K562 (cell line): ENCODE results near the gene DRP2. TPM values are rescaled to one million over a fixed set of nuclear protein-coding genes. Genes with fewer than 3 reads are reported as not detected.

Source experiments
- ATAC-seq: fragments of 200-7000 bp; cut with Tn5 transposase; 3 replicates; pipeline ENCODE4 v1.9.1; 2020; ENCODE audit warnings: moderate library complexity
- BruUV-seq: library from RNA; stranded (reverse); fragments of 400-500 nt; replicated peaks from 2 replicates; lab custom pipeline; 2021; lab: Mats Ljungman, UMichigan
- CTCF ChIA-PET: fragments of 300-600 bp; formaldehyde crosslinking; extraction: SDS; loops from one replicate; lab custom pipeline; 2021; ENCODE audit warnings: low intra/inter-chr PET ratio; lab: Yijun Ruan, JAX
- POLR2A ChIA-PET: fragments of 300-600, 350-650 bp; sonication (Branson Sonifier 250); formaldehyde crosslinking; extraction: SDS; loops from one replicate; lab custom pipeline; 2021; ENCODE audit warnings: antibody characterized with exemption, inconsistent platforms; lab: Yijun Ruan, JAX
- DNase-seq, 4 experiments: peaks; one replicate each; pipeline versions ENCODE4 v3.0.0 to v3.0.0-alpha.2; 2011 to 2018; ENCODE audit warnings: low spot score in 3 of 4, mixed read lengths in 3 of 4; ENCODE audit errors: extremely low read depth in 1 of 4
- FAIRE-seq: peaks from 2 replicates; lab custom pipeline; 2011; peaks lifted over from hg19 to GRCh38; lab: Jason Lieb, UNC
- H2AFZ ChIP-seq: 2 replicates; pipeline ENCODE4 v1.6.0; 2011; ENCODE audit warnings: low read depth, low read length, control low read depth, inconsistent platforms
- H3K27ac ChIP-seq: fragments of 200-600 bp; 3 replicates; pipeline ENCODE4 v1.8.0; 2011; ENCODE audit warnings: low read depth, mild to moderate bottlenecking, control low read depth, inconsistent platforms, low read length, moderate library complexity, mixed read lengths; ENCODE audit errors: extremely low read depth
- H3K27me3 ChIP-seq, 2 experiments: fragments of 300-600 bp in 1 of 2; 2 replicates in 1 of 2; 3 replicates in 1 of 2; pipeline versions ENCODE4 v1.6.0 to v1.8.0; 2011; ENCODE audit warnings: inconsistent platforms in 2 of 2, low read length in 2 of 2, mild to moderate bottlenecking in 1 of 2, mixed read lengths in 1 of 2, moderate library complexity in 1 of 2; ENCODE audit not compliant: control insufficient read depth in 2 of 2, insufficient read depth in 2 of 2
- H3K36me3 ChIP-seq: fragments of 300-600 bp; 3 replicates; pipeline ENCODE4 v1.8.0; 2011; ENCODE audit warnings: mild to moderate bottlenecking, low read length, inconsistent platforms; ENCODE audit not compliant: control insufficient read depth, insufficient read depth
- H3K4me1 ChIP-seq, 2 experiments: fragments of 200-600 bp in 1 of 2; replicated peaks in 1 of 2; 2 replicates in 1 of 2; 3 replicates in 1 of 2; pipeline versions ENCODE4 v1.5.1 to v1.8.0; 2011; ENCODE audit warnings: inconsistent platforms in 2 of 2, low read length in 2 of 2, mild to moderate bottlenecking in 1 of 2, mixed read lengths in 1 of 2, moderate library complexity in 1 of 2; ENCODE audit not compliant: control insufficient read depth in 2 of 2, insufficient read depth in 2 of 2
- H3K4me2 ChIP-seq: 2 replicates; pipeline ENCODE4 v1.6.1; 2011; ENCODE audit warnings: low read length, control low read depth, inconsistent platforms, mixed read lengths; ENCODE audit not compliant: insufficient read depth
- H3K4me3 ChIP-seq: fragments of 200-600 bp; sonication (generic), shearing (Covaris generic); 2 replicates; pipeline ENCODE4 v1.5.1; 2016; ENCODE audit warnings: control low read depth, inconsistent platforms
- H3K79me2 ChIP-seq: fragments of 200-600 bp; 3 replicates; pipeline ENCODE4 v1.8.0; 2011; ENCODE audit warnings: low read length, inconsistent platforms; ENCODE audit not compliant: control insufficient read depth, insufficient read depth
- H3K9ac ChIP-seq, 2 experiments: 2 replicates each; pipeline versions ENCODE4 v1.6.0 to v1.6.1; 2011; ENCODE audit warnings: low read depth in 2 of 2, low read length in 2 of 2, control low read depth in 1 of 2, inconsistent platforms in 1 of 2, mild to moderate bottlenecking in 1 of 2, mixed read lengths in 1 of 2; ENCODE audit not compliant: insufficient read depth in 1 of 2
- H3K9me1 ChIP-seq: one replicate; pipeline ENCODE4 v1.6.0; 2011; ENCODE audit warnings: inconsistent platforms, mild to moderate bottlenecking, low read length, moderate library complexity; ENCODE audit not compliant: control insufficient read depth, insufficient read depth
- H3K9me3 ChIP-seq: replicated peaks from 2 replicates; pipeline ENCODE4 v1.5.1; 2011; ENCODE audit warnings: low read depth, low read length, inconsistent platforms; ENCODE audit not compliant: control insufficient read depth, insufficient read depth
- H4K20me1 ChIP-seq: replicated peaks from 2 replicates; pipeline ENCODE4 v1.6.1; 2011; ENCODE audit warnings: low read length, inconsistent platforms, mixed read lengths; ENCODE audit not compliant: control insufficient read depth, insufficient read depth
- BRF1 ChIP-seq: IDR thresholded peaks from 3 replicates; pipeline ENCODE4 v1.6.1; 2011; ENCODE audit warnings: borderline replicate concordance, mild to moderate bottlenecking; ENCODE audit not compliant: insufficient read length; ENCODE audit errors: extremely low read depth
- PHF20 ChIP-seq: fragments of 450-650 bp; IDR thresholded peaks from 2 replicates; pipeline ENCODE4 v1.6.1; 2018; ENCODE audit not compliant: partially characterized antibody
- POU5F1 ChIP-seq: fragments of 150-350 bp; IDR thresholded peaks from 2 replicates; pipeline ENCODE4 v1.6.1; 2014; ENCODE audit warnings: borderline replicate concordance, low read length, low read depth, mild to moderate bottlenecking; ENCODE audit not compliant: partially characterized antibody
- ZNF57 ChIP-seq: fragments of 450-650 bp; formaldehyde crosslinking; IDR thresholded peaks from 2 replicates; pipeline ENCODE4 v1.4.0; 2020; ENCODE audit warnings: mild to moderate bottlenecking, moderate library complexity
- WGBS: fragments of 100-300 bp; shearing (Covaris generic); methylation state at CpG from one replicate; pipeline ENCODE4 v1.1.6; 2016; ENCODE audit warnings: low coverage, mixed read lengths; ENCODE audit not compliant: insufficient coverage; ENCODE audit errors: missing lambda C conversion rate; 5-methylcytosine and 5-hydroxymethylcytosine counted together
- in situ Hi-C: fragments of 300-500 bp; cut with MboI; formaldehyde crosslinking; loops from 4 replicates; pipeline ENCODE4 v1.15.0; 2018; ENCODE audit warnings: inconsistent platforms, mixed read lengths
- intact Hi-C: fragments of 100-400 bp; cut with micrococcal nuclease; formaldehyde crosslinking; loops from 2 replicates; pipeline ENCODE4 v1.14.2; 2022
- polyA plus RNA-seq, 8 experiments: library from polyadenylated mRNA; depleted of rRNA in 4 of 8; stranded (reverse) in 5 of 8; unstranded in 3 of 8; fragments of >200 nt; fragmentation: Nextera tagmentation in 2 of 8; fragmentation: Illumina TruSeq in 1 of 8; extraction: Ambion mirVana in 2 of 8; extraction: Trizol in 1 of 8; gene quantifications; 2 replicates each; pipeline versions ENCODE4 v1.2.1 to v1.2.3, GENCODE V29; 2011 to 2014; ENCODE audit warnings: inconsistent platforms in 1 of 8, missing spikeins in 1 of 8
- total RNA-seq, 7 experiments: library from RNA; depleted of rRNA in 6 of 7; stranded (reverse); fragments of >200 nt in 6 of 7; fragmentation: Illumina TruSeq in 2 of 7; extraction: Trizol in 2 of 7; gene quantifications; 2 replicates each; pipeline versions ENCODE4 v1.2.1 to v1.2.3, GENCODE V29; 2011 to 2021; ENCODE audit warnings: low replicate concordance in 1 of 7
- TF ChIP-seq, protein P1 (sequence below), 2 experiments: fragments of 150-350 bp in 1 of 2; IDR thresholded peaks; 2 replicates each; pipeline ENCODE4 v1.6.1; 2012 to 2016; ENCODE audit warnings: low read depth in 2 of 2, low read length in 2 of 2, mild to moderate bottlenecking in 1 of 2, moderate library complexity in 1 of 2
- TF ChIP-seq, protein P2 (sequence below): fragments of 250-450 bp; sonication (Bioruptor Pico); IDR thresholded peaks from 2 replicates; pipeline ENCODE4 v1.8.0; 2021; ENCODE audit warnings: moderate library complexity, mild to moderate bottlenecking, inconsistent platforms
- TF ChIP-seq, protein P3 (sequence below): sonication (generic); formaldehyde crosslinking; IDR thresholded peaks from 2 replicates; pipeline ENCODE4 v1.8.0; 2022; ENCODE audit warnings: mild to moderate bottlenecking, missing genetic modification reagents
- TF ChIP-seq, protein P4 (sequence below): fragments of 250-450 bp; sonication (Bioruptor Pico); IDR thresholded peaks from 2 replicates; pipeline ENCODE4 v1.8.0; 2022; ENCODE audit warnings: inconsistent platforms
- TF ChIP-seq, protein P5 (sequence below): fragments of 250-450 bp; sonication (Bioruptor Pico); IDR thresholded peaks from 2 replicates; pipeline ENCODE4 v1.8.0; 2022; ENCODE audit warnings: moderate library complexity, mild to moderate bottlenecking, inconsistent platforms

Gene DRP2
- total and polyA plus RNA-seq, 9 of the 15 experiments (the other 6 are each of a cell fraction or from before 2014, with no cell fraction given): 0.01 to 0.30 (median 0.15) TPM

DNA sequence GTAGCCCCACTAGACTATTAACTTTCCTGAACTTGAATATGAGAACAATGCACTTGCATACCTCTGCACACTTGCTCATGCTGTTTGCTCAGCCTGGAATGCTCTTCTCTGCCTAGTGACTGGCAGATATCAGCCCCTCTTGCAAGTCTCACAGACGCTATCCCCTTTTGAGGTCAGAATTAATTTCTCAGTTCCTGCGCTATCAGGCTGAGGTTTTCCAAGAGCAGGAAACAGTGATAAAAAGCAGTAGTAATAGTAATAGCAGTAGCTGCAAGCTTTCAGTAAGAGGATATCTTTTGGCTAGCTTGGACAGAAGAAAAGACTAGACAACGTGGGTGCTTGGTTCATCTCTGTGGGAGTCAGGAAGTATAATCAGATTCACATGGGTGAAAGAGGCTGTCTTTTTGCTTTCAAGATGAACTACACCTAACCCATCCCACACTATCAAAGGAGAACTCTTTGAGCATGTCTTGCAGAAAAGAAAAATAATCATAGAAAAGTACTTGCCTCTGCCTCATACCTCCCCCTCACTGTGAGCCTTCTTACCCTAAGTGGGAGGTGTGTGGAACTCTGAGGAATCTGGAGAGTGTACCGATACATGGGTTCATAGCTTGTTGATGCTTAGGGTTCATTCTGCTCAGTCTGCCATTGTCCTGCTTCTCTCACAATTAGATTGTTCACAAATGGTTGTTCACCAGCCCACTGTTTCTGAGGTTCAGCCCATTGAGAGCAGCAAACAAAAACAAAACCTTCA is 11.3 kb upstream of the DRP2 start:
- CTCF ChIA-PET: no interaction called here
- ATAC-seq: no peak
- TF ChIP-seq, protein P1, sequence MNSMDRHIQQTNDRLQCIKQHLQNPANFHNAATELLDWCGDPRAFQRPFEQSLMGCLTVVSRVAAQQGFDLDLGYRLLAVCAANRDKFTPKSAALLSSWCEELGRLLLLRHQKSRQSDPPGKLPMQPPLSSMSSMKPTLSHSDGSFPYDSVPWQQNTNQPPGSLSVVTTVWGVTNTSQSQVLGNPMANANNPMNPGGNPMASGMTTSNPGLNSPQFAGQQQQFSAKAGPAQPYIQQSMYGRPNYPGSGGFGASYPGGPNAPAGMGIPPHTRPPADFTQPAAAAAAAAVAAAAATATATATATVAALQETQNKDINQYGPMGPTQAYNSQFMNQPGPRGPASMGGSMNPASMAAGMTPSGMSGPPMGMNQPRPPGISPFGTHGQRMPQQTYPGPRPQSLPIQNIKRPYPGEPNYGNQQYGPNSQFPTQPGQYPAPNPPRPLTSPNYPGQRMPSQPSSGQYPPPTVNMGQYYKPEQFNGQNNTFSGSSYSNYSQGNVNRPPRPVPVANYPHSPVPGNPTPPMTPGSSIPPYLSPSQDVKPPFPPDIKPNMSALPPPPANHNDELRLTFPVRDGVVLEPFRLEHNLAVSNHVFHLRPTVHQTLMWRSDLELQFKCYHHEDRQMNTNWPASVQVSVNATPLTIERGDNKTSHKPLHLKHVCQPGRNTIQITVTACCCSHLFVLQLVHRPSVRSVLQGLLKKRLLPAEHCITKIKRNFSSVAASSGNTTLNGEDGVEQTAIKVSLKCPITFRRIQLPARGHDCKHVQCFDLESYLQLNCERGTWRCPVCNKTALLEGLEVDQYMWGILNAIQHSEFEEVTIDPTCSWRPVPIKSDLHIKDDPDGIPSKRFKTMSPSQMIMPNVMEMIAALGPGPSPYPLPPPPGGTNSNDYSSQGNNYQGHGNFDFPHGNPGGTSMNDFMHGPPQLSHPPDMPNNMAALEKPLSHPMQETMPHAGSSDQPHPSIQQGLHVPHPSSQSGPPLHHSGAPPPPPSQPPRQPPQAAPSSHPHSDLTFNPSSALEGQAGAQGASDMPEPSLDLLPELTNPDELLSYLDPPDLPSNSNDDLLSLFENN (IDR thresholded peaks at IDR 0.05; ENCODE audit: low read depth in 2 of 2, low read length in 2 of 2): no peak
- TF ChIP-seq, protein P2, sequence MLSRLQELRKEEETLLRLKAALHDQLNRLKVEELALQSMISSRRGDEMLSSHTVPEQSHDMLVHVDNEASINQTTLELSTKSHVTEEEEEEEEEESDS: no peak
- no peak for TF ChIP-seq BRF1
- TF ChIP-seq, protein P3, sequence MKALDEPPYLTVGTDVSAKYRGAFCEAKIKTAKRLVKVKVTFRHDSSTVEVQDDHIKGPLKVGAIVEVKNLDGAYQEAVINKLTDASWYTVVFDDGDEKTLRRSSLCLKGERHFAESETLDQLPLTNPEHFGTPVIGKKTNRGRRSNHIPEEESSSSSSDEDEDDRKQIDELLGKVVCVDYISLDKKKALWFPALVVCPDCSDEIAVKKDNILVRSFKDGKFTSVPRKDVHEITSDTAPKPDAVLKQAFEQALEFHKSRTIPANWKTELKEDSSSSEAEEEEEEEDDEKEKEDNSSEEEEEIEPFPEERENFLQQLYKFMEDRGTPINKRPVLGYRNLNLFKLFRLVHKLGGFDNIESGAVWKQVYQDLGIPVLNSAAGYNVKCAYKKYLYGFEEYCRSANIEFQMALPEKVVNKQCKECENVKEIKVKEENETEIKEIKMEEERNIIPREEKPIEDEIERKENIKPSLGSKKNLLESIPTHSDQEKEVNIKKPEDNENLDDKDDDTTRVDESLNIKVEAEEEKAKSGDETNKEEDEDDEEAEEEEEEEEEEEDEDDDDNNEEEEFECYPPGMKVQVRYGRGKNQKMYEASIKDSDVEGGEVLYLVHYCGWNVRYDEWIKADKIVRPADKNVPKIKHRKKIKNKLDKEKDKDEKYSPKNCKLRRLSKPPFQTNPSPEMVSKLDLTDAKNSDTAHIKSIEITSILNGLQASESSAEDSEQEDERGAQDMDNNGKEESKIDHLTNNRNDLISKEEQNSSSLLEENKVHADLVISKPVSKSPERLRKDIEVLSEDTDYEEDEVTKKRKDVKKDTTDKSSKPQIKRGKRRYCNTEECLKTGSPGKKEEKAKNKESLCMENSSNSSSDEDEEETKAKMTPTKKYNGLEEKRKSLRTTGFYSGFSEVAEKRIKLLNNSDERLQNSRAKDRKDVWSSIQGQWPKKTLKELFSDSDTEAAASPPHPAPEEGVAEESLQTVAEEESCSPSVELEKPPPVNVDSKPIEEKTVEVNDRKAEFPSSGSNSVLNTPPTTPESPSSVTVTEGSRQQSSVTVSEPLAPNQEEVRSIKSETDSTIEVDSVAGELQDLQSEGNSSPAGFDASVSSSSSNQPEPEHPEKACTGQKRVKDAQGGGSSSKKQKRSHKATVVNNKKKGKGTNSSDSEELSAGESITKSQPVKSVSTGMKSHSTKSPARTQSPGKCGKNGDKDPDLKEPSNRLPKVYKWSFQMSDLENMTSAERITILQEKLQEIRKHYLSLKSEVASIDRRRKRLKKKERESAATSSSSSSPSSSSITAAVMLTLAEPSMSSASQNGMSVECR (CRISPR knock-in tag): no peak
- no peak for TF ChIP-seq ZNF57 (CRISPR knock-in tag)
- TF ChIP-seq, protein P4, sequence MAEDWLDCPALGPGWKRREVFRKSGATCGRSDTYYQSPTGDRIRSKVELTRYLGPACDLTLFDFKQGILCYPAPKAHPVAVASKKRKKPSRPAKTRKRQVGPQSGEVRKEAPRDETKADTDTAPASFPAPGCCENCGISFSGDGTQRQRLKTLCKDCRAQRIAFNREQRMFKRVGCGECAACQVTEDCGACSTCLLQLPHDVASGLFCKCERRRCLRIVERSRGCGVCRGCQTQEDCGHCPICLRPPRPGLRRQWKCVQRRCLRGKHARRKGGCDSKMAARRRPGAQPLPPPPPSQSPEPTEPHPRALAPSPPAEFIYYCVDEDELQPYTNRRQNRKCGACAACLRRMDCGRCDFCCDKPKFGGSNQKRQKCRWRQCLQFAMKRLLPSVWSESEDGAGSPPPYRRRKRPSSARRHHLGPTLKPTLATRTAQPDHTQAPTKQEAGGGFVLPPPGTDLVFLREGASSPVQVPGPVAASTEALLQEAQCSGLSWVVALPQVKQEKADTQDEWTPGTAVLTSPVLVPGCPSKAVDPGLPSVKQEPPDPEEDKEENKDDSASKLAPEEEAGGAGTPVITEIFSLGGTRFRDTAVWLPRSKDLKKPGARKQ (CRISPR knock-in tag): no peak
- TF ChIP-seq PHF20: no peak
- TF ChIP-seq, protein P5, sequence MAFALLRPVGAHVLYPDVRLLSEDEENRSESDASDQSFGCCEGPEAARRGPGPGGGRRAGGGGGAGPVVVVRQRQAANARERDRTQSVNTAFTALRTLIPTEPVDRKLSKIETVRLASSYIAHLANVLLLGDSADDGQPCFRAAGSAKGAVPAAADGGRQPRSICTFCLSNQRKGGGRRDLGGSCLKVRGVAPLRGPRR (CRISPR knock-in tag): no peak
- no peak for TF ChIP-seq POU5F1

More for the DNA sequence above, 11.3 kb upstream of the DRP2 start:
- DNase-seq: no peak
- BruUV-seq: no TSS peak
- in situ Hi-C loops (loop anchor here (10.0 kb wide), 1 partner anchor 314 kb away; no protein-coding TSS in a partner anchor), intact Hi-C loops (no loop called here)
- Histone ChIP-seq H3K4me2 (no peak overlapping the region), H3K9ac (no peak overlapping the region), H3K9me1 (no peaks in the 10 kb centered on the region), H2AFZ (no peak overlapping the region), H3K27ac (no peak overlapping the region), H3K4me3 (no peak overlapping the region), H3K9me3 (no peaks in the 10 kb centered on the region), H3K36me3 (no peaks in the 10 kb centered on the region), H3K4me1 (no peaks in the 10 kb centered on the region), H4K20me1 (no peaks in the 10 kb centered on the region; the same call in 1 of the 2 replicates), H3K27me3 (no peaks in the 10 kb centered on the region), H3K79me2 (no peaks in the 10 kb centered on the region)
- 0% methylated on average over 4 of the region's 4 CpGs for WGBS
- POLR2A ChIA-PET: no interaction called here
- no peak for FAIRE-seq
